COLO668 (cell line): ENCODE data around the gene FANCC.

ENCODE experiments used
- DNase-seq: peaks from one replicate; lab custom pipeline; 2025; ENCODE audit not compliant: unreplicated experiment; lab: John Stamatoyannopoulos, UW

Gene FANCC

GRCh38 chr9:95089257-95090022, 228.1 kb downstream of the FANCC start:
- no peak for DNase-seq

GRCh38 chr9:95088421-95089161, 228.9 kb downstream of the FANCC start:
- DNase-seq, result no peak

- peak; percentile 45 for DNase-seq
These were observed 229.8 kb downstream of the FANCC start for GRCh38 chr9:95087659-95088242.

GRCh38 chr9:95086564-95086955, 230.9 kb downstream of the FANCC start:
- no peak for DNase-seq

- no peak for DNase-seq
These were observed 231.5 kb downstream of the FANCC start for GRCh38 chr9:95085861-95086563.

GRCh38 chr9:95085036-95085770, 232.3 kb downstream of the FANCC start:
- DNase-seq, result no peak

- DNase-seq, result no peak
These were observed 233.1 kb downstream of the FANCC start for GRCh38 chr9:95084254-95084934.

GRCh38 chr9:95083086-95083768, 234.3 kb downstream of the FANCC start:
- no peak for DNase-seq

- no peak for DNase-seq
These were observed 235.0 kb downstream of the FANCC start for GRCh38 chr9:95082401-95083084.

GRCh38 chr9:95081998-95082397, 235.5 kb downstream of the FANCC start:
- no peak for DNase-seq

- DNase-seq, result no peak
These were observed 236.4 kb downstream of the FANCC start for GRCh38 chr9:95080961-95081647.

- no peak for DNase-seq
These were observed 238.0 kb downstream of the FANCC start for GRCh38 chr9:95079461-95079860.

GRCh38 chr9:95078939-95079338, 238.6 kb downstream of the FANCC start:
- DNase-seq, result no peak

- no peak for DNase-seq
These were observed 239.0 kb downstream of the FANCC start for GRCh38 chr9:95078511-95078910.

- DNase-seq, result no peak
These were observed 239.6 kb downstream of the FANCC start for GRCh38 chr9:95077766-95078370.

- DNase-seq, result no peak
These were observed 240.3 kb downstream of the FANCC start for GRCh38 chr9:95077053-95077765.

- DNase-seq, result no peak
These were observed 240.8 kb downstream of the FANCC start for GRCh38 chr9:95076696-95077052.

GRCh38 chr9:95075700-95076099, 241.8 kb downstream of the FANCC start:
- DNase-seq, result no peak
